ENCODE measurements around the gene SLC30A10.

The SLC30A10 gene

GRCh38 chr1:219927298-219927955 is 930 bp downstream of the SLC30A10 start:
- no peak overlapping the region for H3K4me3 ChIP-seq (ENCODE audit: low read length)
- no peak for TF ChIP-seq CTCF (IDR thresholded peaks at IDR 0.05; ENCODE audit: insufficient read depth, low read depth, low read length, missing control alignments)
- no peak for DNase-seq (ENCODE audit: low read depth)

GRCh38 chr1:219926363-219926998 is 1.9 kb downstream of the SLC30A10 start:
- peak; percentile 69 for DNase-seq (ENCODE audit: low read depth)
- TF ChIP-seq CTCF (IDR thresholded peaks at IDR 0.05; ENCODE audit: insufficient read depth, low read depth, low read length, missing control alignments), result no peak
- H3K4me3 ChIP-seq (ENCODE audit: low read length), result no peak overlapping the region

DNA sequence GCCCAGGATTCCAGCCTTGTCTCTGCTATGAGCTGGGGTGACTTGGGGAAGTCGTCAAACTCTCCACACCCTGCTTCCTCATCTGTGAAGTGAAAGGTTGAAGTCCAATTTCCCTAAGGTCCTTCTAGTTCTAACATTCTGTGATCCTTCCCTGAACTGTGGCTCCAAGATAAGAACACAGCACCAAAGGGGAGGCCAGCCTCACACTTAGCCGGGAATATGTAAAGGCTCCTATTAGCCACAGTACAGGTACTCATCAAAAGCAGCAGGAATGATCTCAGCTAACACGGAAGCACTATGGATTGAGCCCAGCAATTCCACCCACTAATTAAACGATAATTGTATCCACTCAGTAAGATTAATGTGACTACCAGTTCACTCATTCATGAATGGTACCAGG is 4.0 kb downstream of the SLC30A10 start:
- TF ChIP-seq CTCF (IDR thresholded peaks at IDR 0.05; ENCODE audit: insufficient read depth, low read depth, low read length, missing control alignments), result no peak
- no peak overlapping the region for H3K4me3 ChIP-seq (ENCODE audit: low read length)
- no peak for DNase-seq (ENCODE audit: low read depth)

GRCh38 chr1:219917851-219918466 is 10.4 kb downstream of the SLC30A10 start:
- no peak overlapping the region for H3K4me3 ChIP-seq (ENCODE audit: low read length)
- TF ChIP-seq CTCF (IDR thresholded peaks at IDR 0.05; ENCODE audit: insufficient read depth, low read depth, low read length, missing control alignments), result no peak
- peak; percentile 75 for DNase-seq (ENCODE audit: low read depth)

DNA sequence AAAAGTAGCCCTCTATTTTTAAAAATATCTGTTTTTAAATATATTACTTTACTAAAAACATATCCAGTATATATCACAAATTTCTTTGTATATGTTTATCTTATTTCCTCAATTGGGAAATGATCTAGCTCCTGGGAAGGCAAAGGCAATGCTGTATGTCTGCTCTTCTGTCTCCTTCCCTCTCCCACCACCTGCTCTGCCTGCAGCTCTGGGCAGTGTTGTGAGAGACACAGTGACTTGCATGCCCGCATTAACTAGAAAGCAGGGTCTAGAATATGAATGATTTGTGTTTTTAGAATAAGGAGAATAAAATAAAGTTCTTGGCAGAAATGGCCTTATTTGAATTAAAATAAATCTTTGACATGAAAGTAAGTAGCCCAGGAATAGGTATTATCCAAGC is 11.1 kb downstream of the SLC30A10 start:
- DNase-seq (ENCODE audit: low read depth), result no peak
- TF ChIP-seq CTCF (IDR thresholded peaks at IDR 0.05; ENCODE audit: insufficient read depth, low read depth, low read length, missing control alignments), result no peak
- no peak overlapping the region for H3K4me3 ChIP-seq (ENCODE audit: low read length)

DNA sequence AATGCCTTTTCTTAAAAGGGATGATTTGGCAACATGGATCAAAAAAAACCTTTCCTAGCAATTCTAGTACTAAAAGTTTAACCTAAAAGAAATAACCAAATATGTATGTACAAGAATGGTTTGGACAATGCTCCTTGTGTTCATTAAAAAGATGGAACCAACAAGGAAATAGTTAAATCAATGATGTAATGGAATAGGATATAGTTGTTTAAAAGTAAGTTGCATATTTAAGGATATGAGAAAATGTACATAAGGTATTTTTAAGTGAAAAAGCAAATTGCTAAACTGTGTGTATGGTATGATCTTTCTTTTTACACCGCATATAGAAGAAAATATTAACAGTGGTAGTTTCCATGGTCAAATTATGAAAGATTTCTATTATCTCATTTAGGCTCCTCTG is 12.1 kb downstream of the SLC30A10 start:
- no peak for DNase-seq (ENCODE audit: low read depth)
- no peak overlapping the region for H3K4me3 ChIP-seq (ENCODE audit: low read length)
- TF ChIP-seq CTCF (IDR thresholded peaks at IDR 0.05; ENCODE audit: insufficient read depth, low read depth, low read length, missing control alignments), result no peak
